Esophagus muscularis mucosa (tissue), 4 donors: ENCODE data around the gene FBXO21. TPM values are rescaled to one million over a fixed set of nuclear protein-coding genes. Genes with fewer than 3 reads are reported as not detected.

ENCODE experiments used
- DNase-seq: peaks from one replicate; pipeline ENCODE4 v3.0.0-alpha.2; 2017; ENCODE audit errors: extremely low spot score
- H3K27ac ChIP-seq, 4 donors: fragments of 200-600 bp; sonication (generic); replicated peaks in 1 of 4; 1 replicate in 3 of 4; 2 replicates in 1 of 4; pipeline ENCODE4 v1.5.1; 2016 to 2019; ENCODE audit warnings: mild to moderate bottlenecking in 1 of 4
- H3K27me3 ChIP-seq, 4 donors: fragments of 200-600 bp; sonication (generic); one replicate each; pipeline versions ENCODE4 v1.5.1 to v1.6.0; 2016 to 2019
- H3K36me3 ChIP-seq, 4 donors: fragments of 200-600 bp; sonication (generic); one replicate each; pipeline ENCODE4 v1.5.1; 2016 to 2019
- H3K4me1 ChIP-seq, 4 donors: fragments of 200-600 bp; sonication (generic); one replicate each; pipeline ENCODE4 v1.5.1; 2016 to 2019
- H3K4me3 ChIP-seq, 4 donors: fragments of 200-600 bp; sonication (generic); 1 replicate in 2 of 4; 2 replicates in 2 of 4; pipeline ENCODE4 v1.5.1; 2016 to 2019; ENCODE audit warnings: mild to moderate bottlenecking in 4 of 4, moderate library complexity in 1 of 4
- H3K9me3 ChIP-seq, 4 donors: fragments of 200-600 bp; sonication (generic); 1 replicate in 3 of 4; 2 replicates in 1 of 4; pipeline ENCODE4 v1.5.1; 2016 to 2019
- CTCF ChIP-seq, 3 experiments: fragments of 200-600 bp in 2 of 3; fragments of 450-650 bp in 1 of 3; sonication (generic) in 2 of 3; IDR thresholded peaks; one replicate each; pipeline ENCODE4 v1.5.1; 2017 to 2019; ENCODE audit warnings: antibody characterized with exemption in 3 of 3, mild to moderate bottlenecking in 2 of 3, moderate library complexity in 1 of 3
- EP300 ChIP-seq: sonication (generic); formaldehyde crosslinking; IDR thresholded peaks from one replicate; pipeline ENCODE4 v1.6.1; 2017; ENCODE audit warnings: antibody characterized with exemption
- POLR2A ChIP-seq: fragments of 450-650 bp; IDR thresholded peaks from one replicate; pipeline ENCODE4 v1.6.1; 2017; ENCODE audit warnings: antibody characterized with exemption, moderate library complexity, mild to moderate bottlenecking, low read depth
- POLR2AphosphoS5 ChIP-seq, 2 donors: sonication (generic); formaldehyde crosslinking; IDR thresholded peaks; one replicate each; pipeline ENCODE4 v1.6.1; 2017; ENCODE audit warnings: antibody characterized with exemption in 2 of 2
- WGBS: methylation state at CpG from one replicate; pipeline ENCODE4 v1.1.5; 2018; 5-methylcytosine and 5-hydroxymethylcytosine counted together
- intact Hi-C: fragments of 100-400 bp; cut with DNase I; formaldehyde crosslinking; loops from one replicate; pipeline ENCODE4 v1.15.1; 2023
- total RNA-seq, 4 donors: library from RNA; depleted of rRNA; stranded (reverse); fragments of >200 nt; gene quantifications; one replicate each; pipeline versions ENCODE4 v1.1.0 to v1.2.1, GENCODE V29; 2016

FBXO21 gene
- total RNA-seq, 4 donors from 2014 or later: 40.7 to 92.5 (median 70.2) TPM

DNA sequence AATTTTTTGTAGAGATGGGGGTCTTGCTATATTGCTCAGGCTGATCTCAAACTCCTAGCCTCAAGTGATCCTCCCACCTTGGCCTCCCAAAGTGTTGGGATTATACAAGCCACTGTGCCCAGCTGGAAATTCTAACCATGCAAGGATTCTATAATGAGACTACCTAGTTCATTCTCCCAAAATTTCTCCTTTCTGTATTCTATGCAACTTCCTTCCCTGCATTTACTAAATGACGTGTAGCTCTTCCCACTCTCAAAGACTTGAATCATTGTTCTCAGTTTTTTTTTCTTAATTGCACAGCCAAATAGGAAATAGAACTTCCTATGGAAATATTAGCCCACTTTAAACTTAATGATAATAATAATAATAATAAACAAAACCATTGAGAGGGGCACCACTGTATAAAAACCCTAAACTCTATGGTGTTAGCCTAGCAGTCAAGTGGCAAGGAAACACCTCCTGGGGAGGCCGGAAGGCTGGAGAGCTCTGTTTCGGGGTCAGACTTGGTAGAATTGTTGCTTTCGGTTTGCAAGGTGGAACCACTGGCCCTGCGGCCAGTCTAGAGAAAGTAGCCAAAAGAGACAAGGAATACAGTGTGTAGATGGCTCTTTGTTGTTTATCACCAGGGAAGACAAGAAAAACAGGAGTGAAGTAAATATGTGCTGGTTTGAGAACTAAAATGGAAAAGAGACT lies 51.1 kb downstream of the FBXO21 start:
- intact Hi-C loops: no loop called here
- peaks cover under 1 to 14% (median 5%) of the 10 kb centered on the region in 4 donors for H3K36me3 ChIP-seq
- peak overlapping the region in 2 of 4 donors; percentile 10 to 26 for H3K27ac ChIP-seq
- H3K27me3 ChIP-seq: no peaks in the 10 kb centered on the region
- DNase-seq: no peak
- H3K9me3 ChIP-seq: no peaks in the 10 kb centered on the region
- H3K4me1 ChIP-seq: peaks cover 8 to 16% (median 11%) of the 10 kb centered on the region in 4 donors
- no peak overlapping the region for H3K4me3 ChIP-seq
- no peak for TF ChIP-seq POLR2A
- TF ChIP-seq CTCF (IDR thresholded peaks at IDR 0.05): no peak
- TF ChIP-seq POLR2AphosphoS5 (IDR thresholded peaks at IDR 0.05): no peak
- no peak for TF ChIP-seq EP300
- 72% methylated on average over 5 of the region's 5 CpGs for WGBS

DNA sequence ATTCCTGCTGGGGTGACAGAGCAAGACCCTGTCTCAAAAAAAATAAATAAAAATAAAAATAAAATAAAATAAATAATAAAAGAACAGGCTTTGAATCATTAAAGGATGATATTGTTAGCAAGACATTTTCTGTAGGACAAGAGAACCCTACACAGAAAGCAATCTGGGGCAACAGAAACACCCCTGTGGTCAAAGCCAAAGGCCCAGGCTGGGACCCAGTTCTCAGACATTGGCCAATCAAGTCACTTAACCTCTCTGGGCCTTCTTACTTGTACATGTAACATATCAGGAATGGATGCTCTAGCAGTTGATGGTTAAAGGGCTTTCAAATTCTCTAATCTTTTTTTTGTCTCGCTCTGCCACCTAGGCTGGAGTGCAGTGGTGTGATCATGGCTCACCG lies 55.5 kb downstream of the FBXO21 start:
- Histone ChIP-seq H3K4me1 (no peaks in the 10 kb centered on the region), H3K27me3 (no peaks in the 10 kb centered on the region), H3K9me3 (no peaks in the 10 kb centered on the region), H3K36me3 (no peaks in the 10 kb centered on the region), H3K4me3 (no peak overlapping the region), H3K27ac (no peak overlapping the region)
- no peak for DNase-seq
- TF ChIP-seq POLR2AphosphoS5 (IDR thresholded peaks at IDR 0.05): no peak
- 100% methylated on average over 2 of the region's 2 CpGs for WGBS
- intact Hi-C loops: no loop called here

DNA sequence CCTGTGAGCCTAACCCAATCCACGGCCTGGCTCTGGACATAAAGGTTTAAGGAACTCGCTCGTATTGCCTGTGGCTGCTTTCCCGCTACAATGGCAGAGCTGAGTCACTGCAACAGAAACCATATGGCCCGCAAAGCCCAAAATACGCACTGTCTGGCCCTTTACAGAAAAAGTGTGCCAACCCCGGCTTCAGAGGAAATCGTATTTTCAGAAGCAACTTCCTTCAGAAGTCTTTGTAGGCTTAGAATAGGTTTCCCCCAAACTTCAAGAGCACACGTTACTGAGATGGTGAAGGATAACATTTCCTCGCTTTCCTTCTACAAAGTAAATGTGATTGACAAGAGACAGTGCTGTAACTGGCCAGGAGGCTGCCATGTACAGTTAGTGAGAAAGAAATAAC lies 56.2 kb downstream of the FBXO21 start:
- DNase-seq: no peak
- 87% methylated on average over 10 of the region's 10 CpGs for WGBS
- no peak overlapping the region for H3K27ac ChIP-seq
- TF ChIP-seq POLR2AphosphoS5 (IDR thresholded peaks at IDR 0.05) (no peak), POLR2A (no peak), EP300 (no peak), CTCF (IDR thresholded peaks at IDR 0.05) (no peak)
- no peaks in the 10 kb centered on the region for H3K4me1 ChIP-seq
- no peak overlapping the region for H3K4me3 ChIP-seq
- no peaks in the 10 kb centered on the region for H3K9me3 ChIP-seq
- H3K36me3 ChIP-seq: no peaks in the 10 kb centered on the region
- intact Hi-C loops: no loop called here
- H3K27me3 ChIP-seq: no peaks in the 10 kb centered on the region

GRCh38 chr12:117130801-117131200 lies 59.5 kb downstream of the FBXO21 start:
- Histone ChIP-seq H3K4me1 (no peaks in the 10 kb centered on the region), H3K27me3 (no peaks in the 10 kb centered on the region), H3K9me3 (no peaks in the 10 kb centered on the region), H3K36me3 (no peaks in the 10 kb centered on the region), H3K4me3 (no peak overlapping the region), H3K27ac (no peak overlapping the region)
- no peak for DNase-seq
- 84% methylated on average over 7 of the region's 7 CpGs for WGBS
- TF ChIP-seq POLR2A: no peak
- TF ChIP-seq CTCF (IDR thresholded peaks at IDR 0.05): no peak
- TF ChIP-seq EP300: no peak
- TF ChIP-seq POLR2AphosphoS5 (IDR thresholded peaks at IDR 0.05): no peak
- intact Hi-C loops: no loop called here

DNA sequence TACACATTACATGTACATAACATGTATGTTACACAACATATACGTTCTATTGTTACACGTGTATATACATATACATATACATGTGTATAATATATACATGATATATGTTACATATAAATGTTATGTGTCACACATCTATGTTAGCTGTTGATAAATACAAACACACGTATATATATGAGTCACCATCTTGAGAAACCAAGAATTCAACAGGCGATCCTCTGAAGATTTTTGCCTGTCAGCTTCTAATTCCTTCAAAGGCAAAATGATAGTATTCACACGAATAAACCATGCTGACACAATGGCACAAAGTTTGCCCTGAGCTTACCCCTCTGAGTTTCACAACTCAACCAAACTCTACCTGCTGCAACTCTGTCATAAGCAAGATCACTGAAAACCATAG lies 60.9 kb downstream of the FBXO21 start:
- TF ChIP-seq EP300: no peak
- intact Hi-C loops: loop anchor here (10.0 kb wide), 1 partner anchor 415 kb away; no protein-coding TSS in a partner anchor
- no peaks in the 10 kb centered on the region for H3K27me3 ChIP-seq
- no peak for DNase-seq
- H3K36me3 ChIP-seq: no peaks in the 10 kb centered on the region
- no peaks in the 10 kb centered on the region for H3K4me1 ChIP-seq
- 91% methylated on average over 5 of the region's 5 CpGs for WGBS
- H3K27ac ChIP-seq: no peak overlapping the region
- H3K4me3 ChIP-seq: no peak overlapping the region
- H3K9me3 ChIP-seq: no peaks in the 10 kb centered on the region
